Stimulated activated CD4-positive, alpha-beta T cell treated with anti-CD3 and anti-CD28 coated beads, Interleukin-4, amount 100 ng/mL, for 4 hours (primary cell): ENCODE measurements around the gene MBD4.
A peak's percentile ranks its signal among the peaks of the same experiment; 100 is the strongest.
"Not testable (repeated sequence)": the region's sequence is repeated elsewhere in the genome, so short reads cannot be mapped to it uniquely, and the experiment has no call there.

Source experiments
- DNase-seq, 2 experiments: peaks; one replicate each; pipeline ENCODE4 v3.0.0-alpha.2; 2020

The MBD4 gene

GRCh38 chr3:129403450-129403849 lies 36.3 kb downstream of the MBD4 start:
- no peak for DNase-seq

- no peak for DNase-seq
These were observed 37.1 kb downstream of the MBD4 start for GRCh38 chr3:129402616-129403015.

- no peak for DNase-seq
These were observed 37.5 kb downstream of the MBD4 start for GRCh38 chr3:129402210-129402609.

- DNase-seq, result no peak
These were observed 39.8 kb downstream of the MBD4 start for GRCh38 chr3:129399895-129400357.

- peak; percentile 56 to 72 for DNase-seq
These were observed 40.4 kb downstream of the MBD4 start for GRCh38 chr3:129399145-129399894.

GRCh38 chr3:129398803-129399144 lies 41.0 kb downstream of the MBD4 start:
- no peak for DNase-seq

GRCh38 chr3:129393760-129394564 lies 45.8 kb downstream of the MBD4 start:
- DNase-seq, result not testable (repeated sequence)

GRCh38 chr3:129393271-129393670 lies 46.5 kb downstream of the MBD4 start:
- DNase-seq, result no peak

GRCh38 chr3:129392106-129392887 lies 47.5 kb downstream of the MBD4 start:
- DNase-seq, result not testable (repeated sequence)

GRCh38 chr3:129391583-129391982 lies 48.2 kb downstream of the MBD4 start:
- not testable (repeated sequence) for DNase-seq

GRCh38 chr3:129389572-129389937 lies 50.2 kb downstream of the MBD4 start:
- DNase-seq, result no peak

- not testable (repeated sequence) for DNase-seq
These were observed 50.8 kb downstream of the MBD4 start for GRCh38 chr3:129388791-129389571.

- no peak for DNase-seq
These were observed 52.3 kb downstream of the MBD4 start for GRCh38 chr3:129387487-129387886.

GRCh38 chr3:129386984-129387383 lies 52.8 kb downstream of the MBD4 start:
- DNase-seq, result no peak

- DNase-seq, result not testable (repeated sequence)
These were observed 54.2 kb downstream of the MBD4 start for GRCh38 chr3:129385507-129385906.

GRCh38 chr3:129384594-129385323 lies 55.0 kb downstream of the MBD4 start:
- no peak for DNase-seq

- DNase-seq, result not testable (repeated sequence)
These were observed 55.6 kb downstream of the MBD4 start for GRCh38 chr3:129384103-129384502.

GRCh38 chr3:129383292-129383860 lies 56.4 kb downstream of the MBD4 start:
- DNase-seq, result peak; percentile 20 to 34

GRCh38 chr3:129382366-129382765 lies 57.4 kb downstream of the MBD4 start:
- no peak for DNase-seq
